ENCODE results near the gene RASSF10. TPM values are rescaled to one million over a fixed set of nuclear protein-coding genes. Genes with fewer than 3 reads are reported as not detected.

Gene RASSF10
- total and polyA plus RNA-seq, 5 experiments from 2014 or later, result not detected

- no peaks in the 10 kb centered on the region for H3K9me3 Mint-ChIP-seq
- peaks cover 30 to 70% (median 40%) of the 10 kb centered on the region in 5 donors for H3K27me3 Mint-ChIP-seq
- POLR2A ChIA-PET, result no interaction called here
- no peak for ATAC-seq
- no peak overlapping the region for H3K4me3 Mint-ChIP-seq
- H3K4me1 Mint-ChIP-seq, result peaks cover 0 to 4% (median 2%) of the 10 kb centered on the region in 4 donors
- no peak for DNase-seq
- no peak overlapping the region for H3K27ac Mint-ChIP-seq
- no peaks in the 10 kb centered on the region for H3K36me3 Mint-ChIP-seq
These were observed 3.0 kb downstream of the RASSF10 start for GRCh38 chr11:13012056-13012661.

- Mint-ChIP-seq H3K4me3 (no peak overlapping the region), H3K27ac (no peak overlapping the region), H3K36me3 (no peaks in the 10 kb centered on the region), H3K9me3 (no peaks in the 10 kb centered on the region), H3K27me3 (peaks cover 25 to 60% (median 34%) of the 10 kb centered on the region in 5 donors), H3K4me1 (peaks cover 0 to 4% (median 2%) of the 10 kb centered on the region in 4 donors)
- DNase-seq, result no peak
- POLR2A ChIA-PET, result no interaction called here
- no peak for ATAC-seq
These were observed 4.0 kb downstream of the RASSF10 start for GRCh38 chr11:13013054-13013488.

GRCh38 chr11:13015753-13016152, 6.6 kb downstream of the RASSF10 start:
- POLR2A ChIA-PET, result no interaction called here
- no peaks in the 10 kb centered on the region for H3K4me1 Mint-ChIP-seq
- H3K27ac Mint-ChIP-seq, result no peak overlapping the region
- H3K4me3 Mint-ChIP-seq, result no peak overlapping the region
- peaks cover 22 to 46% (median 32%) of the 10 kb centered on the region in 5 donors for H3K27me3 Mint-ChIP-seq
- DNase-seq, result no peak
- no peaks in the 10 kb centered on the region for H3K36me3 Mint-ChIP-seq
- no peak for ATAC-seq
- H3K9me3 Mint-ChIP-seq, result no peaks in the 10 kb centered on the region

GRCh38 chr11:13016415-13016814, 7.3 kb downstream of the RASSF10 start:
- POLR2A ChIA-PET, result no interaction called here
- no peak overlapping the region for H3K27ac Mint-ChIP-seq
- ATAC-seq (no peak), DNase-seq (no peak)
- H3K27me3 Mint-ChIP-seq, result peaks cover 16 to 41% (median 26%) of the 10 kb centered on the region in 5 donors
- H3K36me3 Mint-ChIP-seq, result no peaks in the 10 kb centered on the region
- H3K9me3 Mint-ChIP-seq, result no peaks in the 10 kb centered on the region
- no peak overlapping the region for H3K4me3 Mint-ChIP-seq
- H3K4me1 Mint-ChIP-seq, result no peaks in the 10 kb centered on the region

- H3K36me3 Mint-ChIP-seq, result no peaks in the 10 kb centered on the region
- H3K27ac Mint-ChIP-seq, result no peak overlapping the region
- H3K27me3 Mint-ChIP-seq, result peaks cover 21 to 41% (median 25%) of the 10 kb centered on the region in 5 donors
- POLR2A ChIA-PET, result no interaction called here
- no peak overlapping the region for H3K4me3 Mint-ChIP-seq
- H3K9me3 Mint-ChIP-seq, result peaks cover 0 to 5% (median 0%) of the 10 kb centered on the region in 9 donors
- ATAC-seq, result no peak
- no peaks in the 10 kb centered on the region for H3K4me1 Mint-ChIP-seq
- DNase-seq, result no peak
These were observed 10.2 kb downstream of the RASSF10 start for GRCh38 chr11:13019313-13019712.

GRCh38 chr11:13023423-13023822, 14.3 kb downstream of the RASSF10 start:
- peaks cover 0 to 5% (median 0%) of the 10 kb centered on the region in 9 donors for H3K9me3 Mint-ChIP-seq
- ATAC-seq (no peak), DNase-seq (no peak)
- peaks cover 13 to 44% (median 19%) of the 10 kb centered on the region in 5 donors for H3K27me3 Mint-ChIP-seq
- H3K4me1 Mint-ChIP-seq, result no peaks in the 10 kb centered on the region
- H3K4me3 Mint-ChIP-seq, result no peak overlapping the region
- POLR2A ChIA-PET, result no interaction called here
- H3K27ac Mint-ChIP-seq, result peak overlapping the region in 1 of 10 donors; percentile 2
- H3K36me3 Mint-ChIP-seq, result no peaks in the 10 kb centered on the region

GRCh38 chr11:13026722-13027121, 17.6 kb downstream of the RASSF10 start:
- POLR2A ChIA-PET, result no interaction called here
- Mint-ChIP-seq H3K27me3 (peaks cover 9 to 35% (median 16%) of the 10 kb centered on the region in 5 donors), H3K36me3 (no peaks in the 10 kb centered on the region), H3K9me3 (peaks cover 0 to 5% (median 0%) of the 10 kb centered on the region in 9 donors), H3K4me1 (no peaks in the 10 kb centered on the region), H3K4me3 (no peak overlapping the region), H3K27ac (no peak overlapping the region)
- ATAC-seq (no peak), DNase-seq (no peak)

GRCh38 chr11:13028322-13028721, 19.2 kb downstream of the RASSF10 start:
- H3K4me1 Mint-ChIP-seq, result no peaks in the 10 kb centered on the region
- peaks cover under 1 to 21% (median 9%) of the 10 kb centered on the region in 5 donors for H3K27me3 Mint-ChIP-seq
- no peak overlapping the region for H3K4me3 Mint-ChIP-seq
- ATAC-seq, result no peak
- no peak for DNase-seq
- H3K36me3 Mint-ChIP-seq, result no peaks in the 10 kb centered on the region
- H3K9me3 Mint-ChIP-seq, result no peaks in the 10 kb centered on the region
- no peak overlapping the region for H3K27ac Mint-ChIP-seq
- POLR2A ChIA-PET, result no interaction called here

GRCh38 chr11:13029872-13030271, 20.8 kb downstream of the RASSF10 start:
- POLR2A ChIA-PET, result no interaction called here

GRCh38 chr11:13030857-13031256, 21.7 kb downstream of the RASSF10 start:
- peaks cover 9 to 25% (median 18%) of the 10 kb centered on the region in 5 donors for H3K27me3 Mint-ChIP-seq
- H3K36me3 Mint-ChIP-seq, result no peaks in the 10 kb centered on the region
- no peaks in the 10 kb centered on the region for H3K4me1 Mint-ChIP-seq
- no peak overlapping the region for H3K27ac Mint-ChIP-seq
- H3K4me3 Mint-ChIP-seq, result no peak overlapping the region
- no peak for DNase-seq
- H3K9me3 Mint-ChIP-seq, result no peaks in the 10 kb centered on the region
- POLR2A ChIA-PET, result no interaction called here
- ATAC-seq, result no peak

More at GRCh38 chr11:13029872-13030271, 20.8 kb downstream of the RASSF10 start:
- no peaks in the 10 kb centered on the region for H3K4me1 Mint-ChIP-seq
- H3K4me3 Mint-ChIP-seq, result no peak overlapping the region
- no peaks in the 10 kb centered on the region for H3K36me3 Mint-ChIP-seq
- H3K27ac Mint-ChIP-seq, result no peak overlapping the region
- peaks cover 4 to 22% (median 10%) of the 10 kb centered on the region in 5 donors for H3K27me3 Mint-ChIP-seq
- no peaks in the 10 kb centered on the region for H3K9me3 Mint-ChIP-seq
- DNase-seq (no peak), ATAC-seq (no peak)

- H3K36me3 Mint-ChIP-seq, result no peaks in the 10 kb centered on the region
- no peak for ATAC-seq
- no peak overlapping the region for H3K4me3 Mint-ChIP-seq
- no peak for DNase-seq
- H3K9me3 Mint-ChIP-seq, result no peaks in the 10 kb centered on the region
- POLR2A ChIA-PET, result no interaction called here
- H3K27me3 Mint-ChIP-seq, result peaks cover 9 to 27% (median 18%) of the 10 kb centered on the region in 5 donors
- H3K27ac Mint-ChIP-seq, result no peak overlapping the region
- no peaks in the 10 kb centered on the region for H3K4me1 Mint-ChIP-seq
These were observed 22.2 kb downstream of the RASSF10 start for GRCh38 chr11:13031349-13031748.

GRCh38 chr11:13033760-13034533, 24.8 kb downstream of the RASSF10 start:
- no peak for DNase-seq
- POLR2A ChIA-PET, result no interaction called here
- no peaks in the 10 kb centered on the region for H3K36me3 Mint-ChIP-seq

GRCh38 chr11:13035711-13036110, 26.6 kb downstream of the RASSF10 start:
- Mint-ChIP-seq H3K27me3 (peaks cover 14 to 47% (median 32%) of the 10 kb centered on the region in 5 donors), H3K9me3 (no peaks in the 10 kb centered on the region), H3K36me3 (no peaks in the 10 kb centered on the region), H3K4me3 (no peak overlapping the region), H3K27ac (no peak overlapping the region), H3K4me1 (no peaks in the 10 kb centered on the region)
- DNase-seq (no peak), ATAC-seq (no peak)
- POLR2A ChIA-PET, result no interaction called here

More at GRCh38 chr11:13033760-13034533, 24.8 kb downstream of the RASSF10 start:
- no peak for ATAC-seq
- peaks cover 10 to 37% (median 26%) of the 10 kb centered on the region in 5 donors for H3K27me3 Mint-ChIP-seq
- no peaks in the 10 kb centered on the region for H3K4me1 Mint-ChIP-seq
- no peak overlapping the region for H3K4me3 Mint-ChIP-seq
- no peaks in the 10 kb centered on the region for H3K9me3 Mint-ChIP-seq
- no peak overlapping the region for H3K27ac Mint-ChIP-seq

All from naive thymus-derived CD8-positive, alpha-beta T cell (primary cell).